Endothelial cell (in vitro differentiated cells): ENCODE measurements around the gene CABP7. TPM values are rescaled to one million over a fixed set of nuclear protein-coding genes. Genes with fewer than 3 reads are reported as not detected.

Experiments used
- DNase-seq: peaks from one replicate; pipeline ENCODE4 v3.0.0; 2021; ENCODE audit warnings: low spot score
- H3K27ac Mint-ChIP-seq: one replicate; pipeline ENCODE4 v1.8.0; 2021; ENCODE audit warnings: mixed read lengths, inconsistent platforms; ENCODE audit not compliant: unreplicated experiment
- H3K27me3 Mint-ChIP-seq: one replicate; pipeline ENCODE4 v1.8.0; 2021; ENCODE audit warnings: mild to moderate bottlenecking, moderate library complexity, mixed read lengths, inconsistent platforms; ENCODE audit not compliant: unreplicated experiment
- H3K36me3 Mint-ChIP-seq: one replicate; pipeline ENCODE4 v1.8.0; 2021; ENCODE audit warnings: mild to moderate bottlenecking, low read depth, mixed read lengths, inconsistent platforms; ENCODE audit not compliant: unreplicated experiment
- H3K4me1 Mint-ChIP-seq: one replicate; pipeline ENCODE4 v1.8.0; 2021; ENCODE audit warnings: mild to moderate bottlenecking, mixed read lengths, inconsistent platforms; ENCODE audit not compliant: unreplicated experiment
- H3K4me3 Mint-ChIP-seq: one replicate; pipeline ENCODE4 v1.8.0; 2021; ENCODE audit warnings: mild to moderate bottlenecking, mixed read lengths, inconsistent platforms; ENCODE audit not compliant: unreplicated experiment
- H3K9me3 Mint-ChIP-seq: one replicate; pipeline ENCODE4 v1.8.0; 2021; ENCODE audit warnings: mixed read lengths, inconsistent platforms; ENCODE audit not compliant: unreplicated experiment
- long read RNA-seq: library from polyadenylated mRNA; unstranded; transcript quantifications from one replicate; pipeline ENCODE4 v2.0.0, GENCODE V29; 2020; ENCODE audit not compliant: unreplicated experiment
- total RNA-seq: library from RNA; stranded (reverse); fragmentation: NEBNext Ultra II Directional; extraction: Animal tissue kit (Norgen Biotek cat#: 25700); gene quantifications from one replicate; pipeline ENCODE4 v1.2.1, GENCODE V29; 2021; ENCODE audit not compliant: unreplicated experiment
- TF ChIP-seq, protein P1 (sequence below): fragments of 200-600 bp; sonication (generic); IDR thresholded peaks from one replicate; pipeline ENCODE4 v1.5.0; 2021; ENCODE audit warnings: antibody characterized with exemption; ENCODE audit not compliant: unreplicated experiment

The CABP7 gene
- not detected for total RNA-seq
- long read RNA-seq = 0 reads

- H3K27me3 Mint-ChIP-seq = peaks cover 14% of the 10 kb centered on the region
- no peaks in the 10 kb centered on the region for H3K36me3 Mint-ChIP-seq
- H3K4me1 Mint-ChIP-seq = no peaks in the 10 kb centered on the region
- no peak within 1 kb of the TSS for H3K27ac Mint-ChIP-seq
- no peak within 1 kb of the TSS for H3K4me3 Mint-ChIP-seq
- TF ChIP-seq, protein P1, sequence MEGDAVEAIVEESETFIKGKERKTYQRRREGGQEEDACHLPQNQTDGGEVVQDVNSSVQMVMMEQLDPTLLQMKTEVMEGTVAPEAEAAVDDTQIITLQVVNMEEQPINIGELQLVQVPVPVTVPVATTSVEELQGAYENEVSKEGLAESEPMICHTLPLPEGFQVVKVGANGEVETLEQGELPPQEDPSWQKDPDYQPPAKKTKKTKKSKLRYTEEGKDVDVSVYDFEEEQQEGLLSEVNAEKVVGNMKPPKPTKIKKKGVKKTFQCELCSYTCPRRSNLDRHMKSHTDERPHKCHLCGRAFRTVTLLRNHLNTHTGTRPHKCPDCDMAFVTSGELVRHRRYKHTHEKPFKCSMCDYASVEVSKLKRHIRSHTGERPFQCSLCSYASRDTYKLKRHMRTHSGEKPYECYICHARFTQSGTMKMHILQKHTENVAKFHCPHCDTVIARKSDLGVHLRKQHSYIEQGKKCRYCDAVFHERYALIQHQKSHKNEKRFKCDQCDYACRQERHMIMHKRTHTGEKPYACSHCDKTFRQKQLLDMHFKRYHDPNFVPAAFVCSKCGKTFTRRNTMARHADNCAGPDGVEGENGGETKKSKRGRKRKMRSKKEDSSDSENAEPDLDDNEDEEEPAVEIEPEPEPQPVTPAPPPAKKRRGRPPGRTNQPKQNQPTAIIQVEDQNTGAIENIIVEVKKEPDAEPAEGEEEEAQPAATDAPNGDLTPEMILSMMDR = no peak
- DNase-seq = no peak
- H3K9me3 Mint-ChIP-seq = no peaks in the 10 kb centered on the region
These were observed at the start of gene CABP7 for GRCh38 chr22:29719899-29720645. CABP7 (plus strand) TSS chr22:29720003; CDS start chr22:29720425, 422 bp downstream.

DNA sequence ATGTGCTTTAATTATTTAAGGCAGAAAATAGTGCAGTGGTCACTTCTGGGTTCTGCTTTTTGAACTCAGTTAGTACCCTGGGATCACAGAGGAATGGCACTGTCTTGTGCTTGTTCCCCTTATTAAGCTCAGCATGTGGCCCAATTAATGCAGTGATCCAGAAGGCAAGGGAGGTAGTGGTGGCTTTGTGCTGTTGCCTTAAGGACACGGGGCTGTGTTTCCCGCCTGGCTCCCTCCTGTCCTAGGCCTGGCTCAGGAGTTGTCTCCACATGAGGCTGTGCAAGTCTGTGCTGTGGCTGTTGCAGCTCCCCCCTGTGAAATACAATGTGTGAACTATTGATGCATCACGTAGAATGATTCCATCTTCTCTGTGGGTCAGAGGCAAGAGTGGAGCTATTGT is 49.2 kb upstream of the CABP7 start:
- H3K4me1 Mint-ChIP-seq = no peaks in the 10 kb centered on the region
- H3K36me3 Mint-ChIP-seq = peaks cover 30% of the 10 kb centered on the region
- TF ChIP-seq, protein P1 = no peak
- no peak overlapping the region for H3K4me3 Mint-ChIP-seq
- no peak overlapping the region for H3K27ac Mint-ChIP-seq
- no peak for DNase-seq
- no peaks in the 10 kb centered on the region for H3K9me3 Mint-ChIP-seq
- peaks cover 4% of the 10 kb centered on the region for H3K27me3 Mint-ChIP-seq

GRCh38 chr22:29673361-29674066 is 46.3 kb upstream of the CABP7 start:
- peaks cover 2% of the 10 kb centered on the region for H3K27me3 Mint-ChIP-seq
- no peak overlapping the region for H3K27ac Mint-ChIP-seq
- TF ChIP-seq, protein P1 = no peak
- no peak overlapping the region for H3K4me3 Mint-ChIP-seq
- no peaks in the 10 kb centered on the region for H3K9me3 Mint-ChIP-seq
- no peak for DNase-seq
- H3K36me3 Mint-ChIP-seq = peaks cover 40% of the 10 kb centered on the region
- no peaks in the 10 kb centered on the region for H3K4me1 Mint-ChIP-seq

DNA sequence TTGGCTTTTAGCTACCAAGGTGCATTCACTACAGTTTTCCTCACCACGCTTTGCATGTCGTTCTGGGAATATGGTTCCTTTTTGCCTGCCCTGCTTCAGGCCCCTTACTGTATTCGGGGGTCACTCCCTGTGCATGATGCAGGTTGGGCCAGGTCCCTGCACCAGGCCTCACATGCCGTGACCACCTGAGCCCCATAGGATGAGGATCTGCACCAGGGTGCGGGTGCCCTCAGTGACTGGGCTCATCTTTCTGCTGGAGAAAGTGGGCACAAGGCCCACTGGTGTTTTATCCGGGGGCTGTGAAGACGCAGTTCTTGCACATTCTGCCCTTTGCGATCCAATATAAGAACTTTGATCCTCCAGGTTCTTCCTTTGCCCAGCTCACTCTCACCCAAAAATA is 45.7 kb upstream of the CABP7 start:
- no peak overlapping the region for H3K4me3 Mint-ChIP-seq
- H3K36me3 Mint-ChIP-seq = peaks cover 36% of the 10 kb centered on the region
- peaks cover 2% of the 10 kb centered on the region for H3K27me3 Mint-ChIP-seq
- TF ChIP-seq, protein P1 = no peak
- no peaks in the 10 kb centered on the region for H3K9me3 Mint-ChIP-seq
- H3K27ac Mint-ChIP-seq = no peak overlapping the region
- no peak for DNase-seq
- no peaks in the 10 kb centered on the region for H3K4me1 Mint-ChIP-seq

GRCh38 chr22:29679316-29679715 is 40.5 kb upstream of the CABP7 start:
- H3K36me3 Mint-ChIP-seq = peaks cover 45% of the 10 kb centered on the region

More at GRCh38 chr22:29679316-29679715, 40.5 kb upstream of the CABP7 start:
- Mint-ChIP-seq H3K27me3 (no peaks in the 10 kb centered on the region), H3K4me1 (no peaks in the 10 kb centered on the region), H3K27ac (no peak overlapping the region), H3K4me3 (no peak overlapping the region), H3K9me3 (no peaks in the 10 kb centered on the region)
- no peak for DNase-seq
- TF ChIP-seq, protein P1 = no peak
